Measurements from ENCODE around the gene NUDT3.

GRCh38 chr6:34393191-34393965 lies 909 bp upstream of the NUDT3 start:
- no peak for TF ChIP-seq CTCF (IDR thresholded peaks at IDR 0.05; ENCODE audit: insufficient read depth, low read depth, low read length)
- TF ChIP-seq EZH2 (IDR thresholded peaks at IDR 0.05; ENCODE audit: insufficient read depth, low read length) = no peak

Data from astrocyte (in vitro differentiated cells and primary cell).